ENCODE results near the gene RASD1. TPM values are rescaled to one million over a fixed set of nuclear protein-coding genes. Genes with fewer than 3 reads are reported as not detected.

The RASD1 gene
- total RNA-seq, 1 donor from 2014 or later = 50.8 TPM

- intact Hi-C loops (cut with micrococcal nuclease) = no loop called here
- ATAC-seq (peak; percentile 38), DNase-seq (peak; percentile 63)
Observed at GRCh38 chr17:17503566-17504130, 7.5 kb upstream of the RASD1 start.

- ATAC-seq = no peak
- DNase-seq = peak; percentile 17
- intact Hi-C loops (cut with micrococcal nuclease) = no loop called here
Observed at GRCh38 chr17:17502741-17503565, 6.8 kb upstream of the RASD1 start.

- intact Hi-C loops (cut with micrococcal nuclease) = no loop called here
- DNase-seq (peak; percentile 11), ATAC-seq (no peak)
Observed at GRCh38 chr17:17500999-17501605, 4.9 kb upstream of the RASD1 start.

DNA sequence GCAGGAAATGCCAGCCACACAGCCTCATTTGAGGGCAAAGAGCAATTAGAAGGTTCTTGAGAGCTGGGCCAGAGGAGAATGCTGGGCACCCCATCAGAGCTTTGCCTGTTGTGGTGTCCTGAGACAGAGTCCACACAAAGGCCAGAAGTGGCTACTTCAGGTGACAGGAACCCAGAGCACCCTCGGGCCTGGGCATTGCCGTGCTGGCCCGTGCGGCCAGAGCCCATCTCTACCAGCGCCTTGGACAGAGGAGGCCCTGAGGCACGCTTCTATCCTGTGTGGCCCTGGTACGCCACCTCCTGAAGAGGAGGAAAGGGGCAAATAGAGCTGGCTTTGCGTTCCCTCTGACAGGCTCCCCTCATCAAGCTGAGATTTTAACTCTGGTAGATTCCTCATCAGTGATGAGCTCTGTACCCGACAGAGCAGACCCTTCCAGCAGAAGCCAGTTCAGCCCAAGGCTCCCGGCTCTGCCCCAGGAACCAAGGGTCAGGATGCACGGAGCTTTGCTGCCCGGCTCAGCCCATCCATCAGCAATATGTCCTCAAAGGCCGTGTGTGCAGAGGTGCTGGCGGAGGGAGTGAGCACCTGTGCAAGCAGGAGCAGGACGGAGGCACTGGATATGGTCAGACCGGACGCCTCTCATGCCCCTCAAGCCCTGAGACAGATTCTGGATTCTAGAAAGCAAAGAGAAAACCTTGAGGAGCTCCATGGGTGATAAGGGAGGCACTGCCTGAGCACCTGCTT is 3.4 kb upstream of the RASD1 start:
- no peak for ATAC-seq
- intact Hi-C loops (cut with micrococcal nuclease) = loop anchor here (5.0 kb wide), 1 partner anchor 73 kb away; no protein-coding TSS in a partner anchor
- peak; percentile 23 for DNase-seq

DNA sequence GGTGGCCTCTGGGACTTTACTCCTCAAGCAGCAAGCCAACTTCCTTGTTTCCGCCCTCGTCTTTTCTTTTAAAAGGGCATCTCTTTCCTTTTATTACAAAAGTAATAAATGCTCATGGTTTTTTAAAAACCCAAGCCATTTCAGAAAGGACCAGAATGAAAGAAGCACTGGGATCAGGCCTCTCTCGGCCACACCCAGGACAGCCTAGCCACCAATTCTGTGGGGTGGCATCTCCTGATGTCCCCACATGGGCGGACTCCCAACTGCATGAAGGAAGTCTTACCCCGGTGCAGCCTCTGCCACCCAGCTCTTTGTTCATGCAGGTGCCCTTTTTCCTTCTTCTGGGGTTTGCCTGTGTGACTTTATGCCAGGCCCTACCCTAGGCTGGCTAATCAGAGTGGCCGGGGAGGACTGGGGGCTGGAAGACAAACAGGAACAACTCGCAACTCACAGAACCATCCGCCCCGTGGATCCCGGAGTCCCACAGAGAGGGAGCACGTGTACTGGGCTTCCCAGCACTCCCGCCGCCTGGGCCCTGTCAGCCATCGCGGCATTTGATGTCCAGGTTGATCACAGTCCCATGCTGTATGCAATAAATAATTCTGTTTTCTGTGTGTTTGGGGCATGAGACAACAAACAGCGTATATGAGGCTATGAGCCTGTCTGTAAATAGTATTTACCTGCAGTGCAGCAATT is 2.6 kb upstream of the RASD1 start:
- intact Hi-C loops (cut with micrococcal nuclease) = loop anchor here (5.0 kb wide), 1 partner anchor 74 kb away; no protein-coding TSS in a partner anchor
- ATAC-seq (no peak), DNase-seq (peak; percentile 19)

- peak; percentile 28 for DNase-seq
Observed at GRCh38 chr17:17497845-17498520, 1.8 kb upstream of the RASD1 start.

DNA sequence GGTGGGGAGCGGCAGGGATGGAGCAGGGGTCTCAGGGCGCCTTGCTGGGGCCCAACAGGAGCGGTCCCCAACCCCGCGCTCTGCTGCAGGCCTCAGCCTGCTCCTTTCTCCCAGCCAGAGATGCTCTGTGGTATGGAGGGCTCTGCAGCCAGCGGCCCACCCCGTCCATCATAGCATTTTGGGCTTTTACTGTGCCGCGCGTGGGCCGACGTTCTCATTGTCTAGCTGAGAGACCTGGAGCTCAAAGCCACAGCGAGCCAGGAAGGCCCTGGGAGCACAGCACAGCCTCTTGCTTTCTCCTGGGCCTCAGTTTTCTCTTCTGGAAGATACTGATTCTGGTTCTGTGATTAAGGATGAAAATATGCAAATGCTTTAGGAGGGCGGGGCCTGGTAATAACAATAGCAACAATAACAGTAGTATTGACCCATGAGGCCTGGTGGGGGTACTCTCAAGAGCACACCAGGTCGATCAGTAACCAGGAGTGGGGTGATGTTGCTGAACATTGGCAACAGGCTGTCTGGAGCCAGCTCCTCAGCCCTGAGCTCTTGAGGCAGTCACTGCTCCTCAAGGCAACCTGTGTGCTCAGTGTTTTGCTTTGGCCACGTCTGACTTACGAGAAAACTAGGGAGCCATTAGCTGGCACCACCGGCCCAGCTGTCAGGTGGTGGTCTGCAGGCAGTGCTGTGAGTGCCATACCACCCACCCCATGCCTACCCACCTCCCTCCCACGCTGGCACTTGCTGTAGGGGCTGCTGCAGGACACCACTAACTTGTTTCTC is 1.1 kb upstream of the RASD1 start:
- no peak for ATAC-seq
- peak; percentile 18 for DNase-seq
- intact Hi-C loops (cut with micrococcal nuclease) = loop anchor here (5.0 kb wide), 1 partner anchor 75 kb away; no protein-coding TSS in a partner anchor

More at GRCh38 chr17:17497845-17498520, 1.8 kb upstream of the RASD1 start:
- intact Hi-C loops (cut with micrococcal nuclease) = loop anchor here (5.0 kb wide), 1 partner anchor 74 kb away; no protein-coding TSS in a partner anchor
- ATAC-seq = no peak

- DNase-seq (peak; percentile 62), ATAC-seq (peak; percentile 25)
- intact Hi-C loops (cut with micrococcal nuclease) = loop anchor here (5.0 kb wide), 1 partner anchor 77 kb away; no protein-coding TSS in a partner anchor
Observed at GRCh38 chr17:17495536-17496188, 533 bp downstream of the RASD1 start.

- ATAC-seq = peak; percentile 7
- DNase-seq = peak; percentile 77
- intact Hi-C loops (cut with micrococcal nuclease) = loop anchor here (5.0 kb wide), 1 partner anchor 77 kb away; no protein-coding TSS in a partner anchor
Observed at GRCh38 chr17:17494870-17495535, 1.2 kb downstream of the RASD1 start.

- DNase-seq (no peak), ATAC-seq (no peak)
- intact Hi-C loops (cut with micrococcal nuclease) = no loop called here
Observed at GRCh38 chr17:17494499-17494869, 1.7 kb downstream of the RASD1 start.

DNA sequence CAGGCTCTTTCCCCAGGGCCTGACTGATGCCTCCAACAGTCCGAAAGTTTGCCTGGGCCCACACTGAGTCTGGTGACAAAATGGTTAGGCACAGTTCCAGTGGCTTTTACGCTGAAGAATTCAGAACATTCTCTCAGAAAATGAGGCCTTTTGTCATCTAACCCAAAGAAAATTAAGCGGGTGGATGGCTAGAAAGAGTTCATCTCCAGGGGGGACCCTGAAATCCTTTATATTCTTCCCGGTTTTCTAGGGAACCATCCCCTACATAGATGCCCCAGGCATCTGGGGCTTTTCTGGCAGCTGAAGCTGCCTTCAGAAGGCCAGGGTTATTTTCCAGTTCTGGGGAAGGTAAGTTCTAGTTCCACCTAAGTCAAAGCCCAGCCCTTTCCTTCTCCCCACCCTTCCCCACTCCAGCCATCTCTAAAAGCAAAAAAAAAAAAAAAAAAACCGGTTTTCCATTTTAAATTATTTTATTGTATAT is 2.2 kb downstream of the RASD1 start:
- intact Hi-C loops (cut with micrococcal nuclease) = no loop called here
- no peak for DNase-seq
- no peak for ATAC-seq

- intact Hi-C loops (cut with micrococcal nuclease) = no loop called here
- DNase-seq (peak; percentile 70), ATAC-seq (no peak)
Observed at GRCh38 chr17:17493249-17493985, 2.8 kb downstream of the RASD1 start.

GRCh38 chr17:17492571-17492970 is 3.6 kb downstream of the RASD1 start:
- DNase-seq = no peak
- intact Hi-C loops (cut with micrococcal nuclease) = no loop called here

GRCh38 chr17:17492085-17492484 is 4.1 kb downstream of the RASD1 start:
- DNase-seq = no peak
- intact Hi-C loops (cut with micrococcal nuclease) = no loop called here

More at GRCh38 chr17:17492571-17492970, 3.6 kb downstream of the RASD1 start:
- ATAC-seq = no peak

DNA sequence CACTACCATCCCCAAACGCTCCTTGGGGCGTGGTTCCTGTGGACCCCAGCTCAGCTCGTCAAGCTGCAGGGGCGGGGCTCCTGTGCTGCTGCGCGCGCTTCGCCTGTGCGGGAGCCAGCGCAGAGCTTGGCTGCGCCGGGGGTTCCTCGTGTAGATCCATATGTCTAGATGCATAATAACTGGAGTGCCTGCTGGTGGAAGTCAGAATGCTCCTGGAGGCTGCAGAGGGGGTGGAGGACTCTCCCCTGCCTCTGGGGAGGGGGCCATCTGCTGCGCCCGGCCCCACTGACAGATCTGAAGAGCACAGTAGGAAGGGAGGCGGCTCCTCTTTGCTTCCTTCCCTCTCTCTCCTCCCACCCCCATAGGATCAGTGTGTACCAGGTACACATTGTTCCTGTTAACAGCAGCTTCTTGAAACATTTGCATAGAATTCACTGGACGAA is 4.6 kb downstream of the RASD1 start:
- no peak for ATAC-seq
- DNase-seq = no peak
- intact Hi-C loops (cut with micrococcal nuclease) = no loop called here

More at GRCh38 chr17:17492085-17492484, 4.1 kb downstream of the RASD1 start:
- no peak for ATAC-seq

Measured in left ventricle myocardium superior (tissue), 1 donor.